GM23248 (cell line): Measurements from ENCODE around the gene RNF25. TPM values are rescaled to one million over a fixed set of nuclear protein-coding genes. Genes with fewer than 3 reads are reported as not detected.

ENCODE experiments used
- DNase-seq: peaks from one replicate; pipeline ENCODE4 v3.0.0-alpha.2; 2015
- H2AFZ ChIP-seq: fragments of 200-600 bp; sonication (generic); 2 replicates; pipeline ENCODE4 v1.6.1; 2016; ENCODE audit warnings: antibody characterized with exemption
- H3F3A ChIP-seq: fragments of 200-600 bp; sonication (generic); 2 replicates; pipeline ENCODE4 v1.6.1; 2016; ENCODE audit warnings: mild to moderate bottlenecking, antibody characterized with exemption, mixed run types; ENCODE audit not compliant: insufficient read depth
- H3K27ac ChIP-seq: fragments of 200-600 bp; sonication (generic); 2 replicates; pipeline ENCODE4 v1.5.1; 2016; ENCODE audit warnings: mild to moderate bottlenecking
- H3K27me3 ChIP-seq: fragments of 200-600 bp; sonication (generic); replicated peaks from 2 replicates; pipeline ENCODE4 v1.6.1; 2016; ENCODE audit warnings: mild to moderate bottlenecking; ENCODE audit not compliant: insufficient read depth
- H3K36me3 ChIP-seq: fragments of 200-600 bp; sonication (generic); 2 replicates; pipeline ENCODE4 v1.6.1; 2016; ENCODE audit warnings: low read depth, mild to moderate bottlenecking
- H3K4me1 ChIP-seq: fragments of 200-600 bp; sonication (generic); 2 replicates; pipeline ENCODE4 v1.6.1; 2016; ENCODE audit warnings: mild to moderate bottlenecking; ENCODE audit not compliant: insufficient read depth
- H3K4me2 ChIP-seq: fragments of 200-600 bp; sonication (generic); one replicate; pipeline ENCODE4 v1.6.1; 2016; ENCODE audit warnings: mild to moderate bottlenecking; ENCODE audit not compliant: unreplicated experiment
- H3K4me3 ChIP-seq: fragments of 200-600 bp; sonication (generic); 2 replicates; pipeline ENCODE4 v1.5.1; 2016; ENCODE audit warnings: mild to moderate bottlenecking
- H3K79me2 ChIP-seq: fragments of 200-600 bp; sonication (generic); 2 replicates; pipeline ENCODE4 v1.6.1; 2016; ENCODE audit warnings: mild to moderate bottlenecking; ENCODE audit not compliant: insufficient read depth
- H3K9ac ChIP-seq: fragments of 200-600 bp; sonication (generic); 2 replicates; pipeline ENCODE4 v1.6.1; 2016; ENCODE audit warnings: mild to moderate bottlenecking
- H3K9me2 ChIP-seq: fragments of 200-600 bp; sonication (generic); 2 replicates; pipeline ENCODE4 v1.6.1; 2016; ENCODE audit warnings: mixed run types, mild to moderate bottlenecking, moderate library complexity; ENCODE audit not compliant: insufficient read depth
- H3K9me3 ChIP-seq: fragments of 200-600 bp; sonication (generic); one replicate; pipeline ENCODE4 v1.6.1; 2017; ENCODE audit warnings: low read depth
- H4K20me1 ChIP-seq: fragments of 200-600 bp; sonication (generic); 2 replicates; pipeline ENCODE4 v1.6.0; 2016; ENCODE audit not compliant: insufficient read depth
- EZH2 ChIP-seq: fragments of 200-600 bp; sonication (generic); IDR thresholded peaks from 2 replicates; pipeline ENCODE4 v1.6.1; 2018; ENCODE audit warnings: antibody characterized with exemption, mild to moderate bottlenecking; ENCODE audit not compliant: insufficient read depth, poor library complexity, severe bottlenecking
- EZH2phosphoT487 ChIP-seq: fragments of 200-600 bp; sonication (generic); IDR thresholded peaks from 2 replicates; pipeline ENCODE4 v1.6.1; 2018; ENCODE audit warnings: antibody characterized with exemption, moderate library complexity, mild to moderate bottlenecking, low read depth; ENCODE audit not compliant: insufficient read depth
- WGBS, 2 experiments: methylation state at CpG; one replicate each; pipeline ENCODE4 v1.1.6; 2015 to 2017; ENCODE audit warnings: low lambda C conversion rate in 2 of 2, low coverage in 1 of 2; ENCODE audit errors: missing lambda C conversion rate in 2 of 2; 5-methylcytosine and 5-hydroxymethylcytosine counted together
- in situ Hi-C: fragments of 300-500 bp; cut with MboI; formaldehyde crosslinking; loops from 2 replicates; pipeline ENCODE4 v1.15.0; 2020
- polyA plus RNA-seq: library from polyadenylated mRNA; unstranded; fragments of >200 nt; fragmentation: Nextera tagmentation; extraction: Ambion mirVana; gene quantifications from 2 replicates; pipeline ENCODE4 v1.2.1, GENCODE V29; 2016
- total RNA-seq: library from RNA; depleted of rRNA; stranded (reverse); fragments of >200 nt; shearing (Covaris generic); gene quantifications from 2 replicates; pipeline ENCODE4 v1.2.3, GENCODE V29; 2014

Gene RNF25
- total and polyA plus RNA-seq, 2 experiments from 2014 or later = 37.4 to 41.1 TPM

- TF ChIP-seq EZH2phosphoT487 (no peak), EZH2 (no peak)
- in situ Hi-C loops = no loop called here
- peaks cover 23% of the 10 kb centered on the region for H3K36me3 ChIP-seq
- H3K79me2 ChIP-seq = no peaks in the 10 kb centered on the region
- no peaks in the 10 kb centered on the region for H3K27me3 ChIP-seq
- no peak overlapping the region for H3K9ac ChIP-seq
- WGBS, 2 experiments = 98% methylated on average over 18 of the region's 18 CpGs
- H3K9me3 ChIP-seq = no peaks in the 10 kb centered on the region
- H3K4me3 ChIP-seq = no peak overlapping the region
- H3K4me2 ChIP-seq = no peak overlapping the region
- H3K27ac ChIP-seq = no peak overlapping the region
- DNase-seq = no peak
- H3K4me1 ChIP-seq = no peaks in the 10 kb centered on the region
- H3K9me2 ChIP-seq = no peaks in the 10 kb centered on the region
- H4K20me1 ChIP-seq = no peaks in the 10 kb centered on the region
- H3F3A ChIP-seq = no peaks in the 10 kb centered on the region
- no peak overlapping the region for H2AFZ ChIP-seq
Measured at GRCh38 chr2:218638372-218638771, 33.4 kb downstream of the RNF25 start.

- TF ChIP-seq EZH2phosphoT487 = no peak
- no peak for TF ChIP-seq EZH2
- no peaks in the 10 kb centered on the region for H3K9me2 ChIP-seq
- in situ Hi-C loops = no loop called here
- H3K4me1 ChIP-seq = peaks cover 4% of the 10 kb centered on the region
- no peak overlapping the region for H3K4me3 ChIP-seq
- H3K27ac ChIP-seq = no peak overlapping the region
- no peaks in the 10 kb centered on the region for H3F3A ChIP-seq
- H4K20me1 ChIP-seq = no peaks in the 10 kb centered on the region
- no peak overlapping the region for H3K9ac ChIP-seq
- no peaks in the 10 kb centered on the region for H3K9me3 ChIP-seq
- no peaks in the 10 kb centered on the region for H3K79me2 ChIP-seq
- H3K27me3 ChIP-seq = no peaks in the 10 kb centered on the region
- no peak for DNase-seq
- WGBS, 2 experiments = 83 to 92% methylated on average over 5 of the region's 5 CpGs
- H2AFZ ChIP-seq = no peak overlapping the region
- no peak overlapping the region for H3K4me2 ChIP-seq
- H3K36me3 ChIP-seq = peaks cover 23% of the 10 kb centered on the region
Measured at GRCh38 chr2:218635719-218636118, 36.1 kb downstream of the RNF25 start.

DNA sequence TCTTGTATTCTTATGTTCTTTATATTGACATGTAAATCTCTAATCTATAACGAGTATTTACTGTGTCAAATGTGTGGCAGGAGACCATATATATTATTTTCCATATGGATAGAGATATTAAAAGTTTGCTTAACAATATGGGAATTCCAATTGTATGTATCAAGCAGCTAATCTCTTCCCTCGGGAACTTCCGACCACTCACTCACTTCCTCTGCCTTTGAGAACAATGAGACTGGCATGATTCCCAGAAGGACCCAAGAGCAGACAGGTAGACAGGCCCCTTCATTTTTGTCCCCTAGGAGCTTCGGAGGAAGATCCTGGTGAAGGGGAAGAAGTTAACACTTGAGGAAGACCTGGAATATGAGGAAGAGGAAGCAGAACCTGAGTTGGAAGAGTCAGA, 40.0 kb downstream of the RNF25 start:
- H4K20me1 ChIP-seq = no peaks in the 10 kb centered on the region
- H3K4me1 ChIP-seq = peaks cover 4% of the 10 kb centered on the region
- H3K9me2 ChIP-seq = no peaks in the 10 kb centered on the region
- DNase-seq = peak; percentile 31
- H3K27me3 ChIP-seq = no peaks in the 10 kb centered on the region
- TF ChIP-seq EZH2 (no peak), EZH2phosphoT487 (no peak)
- no peak overlapping the region for H2AFZ ChIP-seq
- H3K9me3 ChIP-seq = no peaks in the 10 kb centered on the region
- H3K36me3 ChIP-seq = peaks cover 5% of the 10 kb centered on the region; the same call in 1 of the 2 replicates
- H3K9ac ChIP-seq = no peak overlapping the region
- H3K79me2 ChIP-seq = no peaks in the 10 kb centered on the region
- no peak overlapping the region for H3K4me3 ChIP-seq
- H3K27ac ChIP-seq = no peak overlapping the region
- WGBS, 2 experiments = 50 to 52% methylated on average over 4 of the region's 4 CpGs
- H3F3A ChIP-seq = no peaks in the 10 kb centered on the region
- in situ Hi-C loops = no loop called here
- no peak overlapping the region for H3K4me2 ChIP-seq

GRCh38 chr2:218627939-218628338, 43.9 kb downstream of the RNF25 start:
- Histone ChIP-seq H3K9me3 (no peaks in the 10 kb centered on the region), H3K79me2 (no peaks in the 10 kb centered on the region), H2AFZ (no peak overlapping the region), H4K20me1 (no peaks in the 10 kb centered on the region), H3K4me1 (peaks cover 4% of the 10 kb centered on the region), H3F3A (no peaks in the 10 kb centered on the region), H3K4me2 (no peak overlapping the region), H3K4me3 (no peak overlapping the region), H3K27ac (no peak overlapping the region), H3K9me2 (no peaks in the 10 kb centered on the region), H3K36me3 (no peaks in the 10 kb centered on the region), H3K9ac (no peak overlapping the region), H3K27me3 (no peaks in the 10 kb centered on the region)
- in situ Hi-C loops = no loop called here
- 91 to 96% methylated on average over 4 of the region's 4 CpGs for WGBS, 2 experiments
- no peak for DNase-seq
- TF ChIP-seq EZH2 (no peak), EZH2phosphoT487 (no peak)

DNA sequence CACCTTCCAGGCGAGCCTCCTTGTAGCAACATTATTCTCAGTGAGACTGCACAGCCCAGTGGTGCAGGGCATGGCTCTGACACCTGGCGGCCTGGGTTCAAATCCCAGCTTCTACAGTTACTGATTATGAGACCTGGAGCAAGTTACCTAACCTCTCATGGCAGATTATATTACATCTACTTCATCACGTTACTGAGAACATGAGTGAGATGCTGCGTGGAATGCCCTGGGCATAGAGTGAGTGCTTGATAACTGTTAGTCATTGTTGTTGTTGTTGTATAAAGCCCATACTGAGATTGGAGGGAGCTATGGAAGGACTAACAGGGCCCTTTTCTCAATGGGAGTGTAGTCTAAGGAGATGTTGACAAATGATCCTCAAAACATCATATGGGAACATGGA, 45.4 kb downstream of the RNF25 start:
- no peaks in the 10 kb centered on the region for H3K27me3 ChIP-seq
- H2AFZ ChIP-seq = no peak overlapping the region
- no peaks in the 10 kb centered on the region for H4K20me1 ChIP-seq
- in situ Hi-C loops = no loop called here
- no peak for DNase-seq
- no peaks in the 10 kb centered on the region for H3K9me2 ChIP-seq
- no peak overlapping the region for H3K4me2 ChIP-seq
- H3K9ac ChIP-seq = no peak overlapping the region
- no peaks in the 10 kb centered on the region for H3K4me1 ChIP-seq
- H3K27ac ChIP-seq = no peak overlapping the region
- H3K79me2 ChIP-seq = no peaks in the 10 kb centered on the region
- H3K36me3 ChIP-seq = no peaks in the 10 kb centered on the region
- H3K4me3 ChIP-seq = no peak overlapping the region
- H3K9me3 ChIP-seq = no peaks in the 10 kb centered on the region
- no peaks in the 10 kb centered on the region for H3F3A ChIP-seq
- WGBS, 2 experiments = 80 to 83% methylated on average over 4 of the region's 4 CpGs
- TF ChIP-seq EZH2 = no peak
